Right lung (tissue), 5 donors: ENCODE measurements around the gene ECPAS. TPM values are rescaled to one million over a fixed set of nuclear protein-coding genes. Genes with fewer than 3 reads are reported as not detected.
"Not testable (repeated sequence)": the region's sequence is repeated elsewhere in the genome, so short reads cannot be mapped to it uniquely, and the experiment has no call there.

Experiments
- DNase-seq, 2 donors: peaks; one replicate each; pipeline ENCODE4 v3.0.0-alpha.2; 2013
- polyA plus RNA-seq, 5 donors: library from polyadenylated mRNA; unstranded; fragments of 120-200 nt; gene quantifications; one replicate each; pipeline versions ENCODE4 v1.2.1 to v1.2.3, GENCODE V29; 2013; ENCODE audit warnings: inconsistent platforms in 1 of 5, low replicate concordance in 1 of 5; ENCODE audit not compliant: insufficient read length in 5 of 5, insufficient read depth in 1 of 5

The ECPAS gene
- polyA plus RNA-seq, 5 donors, result 70.2 to 92.0 (median 84.9) TPM

- peak in 1 of 2 donors; percentile 16 for DNase-seq
Measured at GRCh38 chr9:111356481-111357244, 127.5 kb downstream of the ECPAS start.

GRCh38 chr9:111352545-111352944 is 131.6 kb downstream of the ECPAS start:
- no peak for DNase-seq

- no peak for DNase-seq
Measured at GRCh38 chr9:111350556-111350955, 133.6 kb downstream of the ECPAS start.

GRCh38 chr9:111349766-111350165 is 134.4 kb downstream of the ECPAS start:
- DNase-seq, result no peak

- no peak for DNase-seq
Measured at GRCh38 chr9:111348821-111349271, 135.3 kb downstream of the ECPAS start.

GRCh38 chr9:111334318-111334863 is 149.8 kb downstream of the ECPAS start:
- DNase-seq, result not testable (repeated sequence)

- no peak for DNase-seq
Measured at GRCh38 chr9:111330124-111330523, 154.1 kb downstream of the ECPAS start, which contains the start of gene OR2K2. OR2K2 (minus strand) TSS chr9:111330224; CDS start chr9:111328433, 1,791 bp downstream.

- no peak for DNase-seq
Measured at GRCh38 chr9:111320631-111321030, 163.6 kb downstream of the ECPAS start.

DNA sequence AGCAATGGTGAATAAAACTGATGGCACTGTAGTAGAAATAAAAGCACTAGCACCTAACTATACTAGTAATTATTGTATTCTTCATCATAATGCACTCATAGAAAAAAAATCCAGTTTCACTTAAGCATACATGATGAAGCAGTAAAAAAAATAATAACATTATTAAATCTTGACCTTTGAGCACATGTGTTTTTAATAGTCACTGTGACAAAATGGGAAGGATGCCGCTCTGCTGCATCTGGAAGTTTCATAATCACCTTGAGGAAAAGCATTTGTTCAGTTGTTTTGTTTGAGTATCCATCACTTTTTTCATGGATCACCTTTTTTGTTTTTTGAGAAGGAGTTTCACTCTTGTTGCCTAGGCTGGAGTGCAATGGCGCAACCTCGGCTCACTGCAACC is 167.4 kb downstream of the ECPAS start:
- DNase-seq, result no peak

Other genes starting within 250 kb of the ECPAS start
- gene OR2K2, start 154.2 kb downstream of the ECPAS start, polyA plus RNA-seq, result not detected
- gene ZNF483, start 40.8 kb upstream of the ECPAS start, polyA plus RNA-seq, result 1 to 10 TPM; 1.8 to 4.4 (median 2.5) TPM
- 100 to 1,000 TPM in 1 of 5 donors, 10 to 100 TPM in 4; 47.1 to 100 (median 93.2) TPM for gene PTGR1, start 115.3 kb upstream of the ECPAS start, polyA plus RNA-seq
- gene DNAJC25, start 147.0 kb upstream of the ECPAS start, polyA plus RNA-seq, result 10 to 100 TPM; 11.2 to 14.8 (median 13.5) TPM
- 10 to 100 TPM; 64.4 to 92.3 (median 71.3) TPM for gene GNG10, start 177.2 kb upstream of the ECPAS start, polyA plus RNA-seq